AG04449 (cell line): ENCODE data around the gene METTL22.

ENCODE experiments used
- CTCF ChIA-PET: fragments of 350-600 bp; formaldehyde crosslinking; extraction: SDS; loops from one replicate; lab custom pipeline; 2021; ENCODE audit warnings: antibody characterized with exemption; lab: Yijun Ruan, JAX
- POLR2A ChIA-PET: fragments of 400-600, 350-600 bp; formaldehyde crosslinking; extraction: SDS; loops from one replicate; lab custom pipeline; 2020; ENCODE audit warnings: antibody characterized with exemption, inconsistent platforms; lab: Yijun Ruan, JAX
- DNase-seq: peaks from one replicate; pipeline ENCODE4 v3.0.0-alpha.2; 2010; ENCODE audit warnings: low read depth, low spot score
- H3K4me3 ChIP-seq: 2 replicates; pipeline ENCODE4 v1.5.1; 2011; ENCODE audit warnings: low read depth, mild to moderate bottlenecking, control low read depth, low read length
- TF ChIP-seq, protein P1 (sequence below): IDR thresholded peaks from one replicate; pipeline ENCODE4 v1.5.1; 2011; ENCODE audit warnings: mild to moderate bottlenecking, moderate library complexity, low read length, control low read depth, inconsistent platforms; ENCODE audit not compliant: insufficient read depth; ENCODE audit errors: missing control alignments

The METTL22 gene

DNA sequence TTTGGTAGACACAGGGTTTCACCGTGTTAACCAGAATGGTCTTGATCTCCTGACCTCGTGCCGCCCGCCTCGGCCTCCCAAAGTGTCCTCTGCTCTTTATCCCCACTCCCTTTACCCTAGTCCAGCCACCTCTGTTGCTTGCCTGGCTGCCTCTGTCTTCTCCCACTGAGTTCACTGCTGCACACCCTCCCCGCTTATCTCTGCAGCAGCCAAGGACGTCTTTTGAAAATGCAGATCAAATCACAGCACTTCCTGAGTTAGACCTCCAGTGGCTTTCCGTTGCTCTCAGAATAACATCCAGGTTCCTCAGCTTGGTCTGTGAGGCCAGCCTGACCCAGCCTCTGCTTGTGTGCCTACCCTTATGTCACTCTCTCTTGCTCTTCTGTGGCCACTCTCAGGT lies 5.4 kb downstream of the METTL22 start:
- no peak overlapping the region for H3K4me3 ChIP-seq
- CTCF ChIA-PET: interaction anchor here (1.2 to 1.5 kb wide), 2 partner anchors 8 to 60 kb away, joined by 3 to 5 read pairs; no protein-coding TSS in a partner anchor
- POLR2A ChIA-PET: no interaction called here
- TF ChIP-seq, protein P1, sequence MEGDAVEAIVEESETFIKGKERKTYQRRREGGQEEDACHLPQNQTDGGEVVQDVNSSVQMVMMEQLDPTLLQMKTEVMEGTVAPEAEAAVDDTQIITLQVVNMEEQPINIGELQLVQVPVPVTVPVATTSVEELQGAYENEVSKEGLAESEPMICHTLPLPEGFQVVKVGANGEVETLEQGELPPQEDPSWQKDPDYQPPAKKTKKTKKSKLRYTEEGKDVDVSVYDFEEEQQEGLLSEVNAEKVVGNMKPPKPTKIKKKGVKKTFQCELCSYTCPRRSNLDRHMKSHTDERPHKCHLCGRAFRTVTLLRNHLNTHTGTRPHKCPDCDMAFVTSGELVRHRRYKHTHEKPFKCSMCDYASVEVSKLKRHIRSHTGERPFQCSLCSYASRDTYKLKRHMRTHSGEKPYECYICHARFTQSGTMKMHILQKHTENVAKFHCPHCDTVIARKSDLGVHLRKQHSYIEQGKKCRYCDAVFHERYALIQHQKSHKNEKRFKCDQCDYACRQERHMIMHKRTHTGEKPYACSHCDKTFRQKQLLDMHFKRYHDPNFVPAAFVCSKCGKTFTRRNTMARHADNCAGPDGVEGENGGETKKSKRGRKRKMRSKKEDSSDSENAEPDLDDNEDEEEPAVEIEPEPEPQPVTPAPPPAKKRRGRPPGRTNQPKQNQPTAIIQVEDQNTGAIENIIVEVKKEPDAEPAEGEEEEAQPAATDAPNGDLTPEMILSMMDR: no peak
- DNase-seq: no peak

DNA sequence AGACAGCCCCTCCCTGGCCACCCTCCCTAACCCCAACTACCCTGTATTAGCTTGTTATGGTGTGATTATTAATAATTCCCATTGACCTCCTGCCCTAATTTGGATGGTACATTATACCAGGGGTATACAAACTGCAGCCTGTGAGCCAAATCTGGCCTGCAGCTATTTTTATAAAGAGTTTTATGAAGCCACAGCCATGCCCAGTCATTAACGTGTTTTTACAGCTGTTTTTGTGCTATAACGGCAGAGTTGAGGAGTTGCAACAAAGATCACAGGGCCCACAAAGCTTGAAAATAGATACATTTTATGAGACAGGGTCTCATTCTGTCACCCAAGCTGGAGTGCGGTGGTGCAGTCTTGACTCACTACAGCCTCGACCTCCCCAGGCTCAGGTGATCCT lies 6.0 kb downstream of the METTL22 start:
- H3K4me3 ChIP-seq: no peak overlapping the region
- DNase-seq: no peak
- ChIA-PET POLR2A (no interaction called here), CTCF (interaction anchor here (1.2 to 1.5 kb wide), 3 partner anchors 8 to 164 kb away, joined by 3 to 5 read pairs (median 3); no protein-coding TSS in a partner anchor)
- TF ChIP-seq, protein P1: no peak

DNA sequence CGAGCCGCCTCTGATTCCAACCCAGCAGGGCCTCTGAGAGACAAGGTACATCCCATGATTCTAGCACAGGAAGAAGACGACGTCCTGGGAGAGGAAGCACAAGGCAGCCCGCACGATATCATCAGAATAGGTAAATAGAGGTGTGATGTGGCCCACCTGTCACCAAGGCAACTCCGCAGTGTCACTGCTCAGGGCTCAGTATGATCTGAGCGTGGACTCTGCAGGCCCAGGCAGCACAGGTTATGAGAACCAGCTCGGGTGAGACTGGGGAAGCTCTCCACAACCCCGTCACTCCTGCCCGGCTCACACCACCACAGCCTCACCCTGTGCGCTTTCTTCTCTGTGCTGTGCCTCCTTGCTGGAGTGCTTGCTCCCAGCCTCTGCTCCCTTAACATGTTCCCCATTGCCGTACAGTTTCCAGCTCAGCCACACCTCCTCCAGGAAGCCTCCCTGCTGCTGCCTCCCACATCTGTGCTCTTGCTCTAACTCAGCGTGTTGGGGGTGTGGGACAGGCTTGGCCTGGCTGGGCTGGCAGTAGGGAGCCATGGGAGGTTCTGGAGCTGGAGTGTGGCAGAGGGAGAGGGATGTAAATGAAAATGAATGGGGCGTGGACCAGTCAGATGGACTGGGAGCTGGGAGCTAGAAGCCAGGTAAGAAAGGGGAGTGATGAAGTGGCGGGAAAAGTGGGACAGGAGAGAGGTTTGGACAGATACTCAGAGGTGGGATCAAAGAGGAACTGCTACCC lies 7.7 kb downstream of the METTL22 start:
- ChIA-PET CTCF (interaction anchor here (0.8 kb wide), 1 partner anchor 61 kb away, joined by 3 read pairs; no protein-coding TSS in a partner anchor), POLR2A (interaction anchor here (0.7 kb wide), 1 partner anchor 138 kb away, joined by 3 read pairs; no protein-coding TSS in a partner anchor)
- DNase-seq: no peak
- TF ChIP-seq, protein P1: no peak
- no peak overlapping the region for H3K4me3 ChIP-seq

DNA sequence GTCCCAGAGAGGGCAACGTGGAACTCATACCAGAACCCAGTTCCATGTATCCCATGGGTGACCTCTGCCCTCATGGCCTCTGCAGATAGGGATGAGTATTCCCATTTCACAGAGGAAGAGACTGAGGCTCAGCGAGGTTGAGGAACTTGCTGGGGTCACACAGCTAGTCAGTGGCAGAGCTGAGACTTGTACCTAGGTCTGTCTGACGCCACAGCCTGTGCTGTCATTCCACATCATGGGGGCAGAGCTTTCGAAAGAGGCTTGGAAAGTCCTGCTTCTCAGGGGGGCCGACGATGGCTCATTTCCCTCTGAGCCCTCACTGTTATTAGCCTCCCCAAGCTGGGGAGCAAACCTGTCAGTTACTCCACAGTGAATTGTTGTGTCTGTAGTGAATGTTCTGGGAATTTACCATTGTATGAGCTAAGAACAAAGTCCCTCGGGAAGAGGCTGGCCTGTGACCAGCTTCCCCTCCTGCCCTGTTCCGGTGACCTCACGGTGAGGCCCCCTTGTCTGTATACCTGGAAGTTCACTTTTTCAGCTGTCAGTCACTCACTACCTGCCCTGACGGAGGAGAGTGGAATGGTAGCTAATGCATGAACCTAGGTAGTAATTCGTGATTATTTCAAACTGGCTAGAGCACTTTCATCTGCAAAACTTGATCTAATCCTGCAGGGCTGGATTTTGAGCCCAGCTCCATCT lies 8.9 kb downstream of the METTL22 start:
- TF ChIP-seq, protein P1: no peak
- ChIA-PET CTCF (interaction anchor here (0.9 to 1.2 kb wide), 3 partner anchors 21 to 63 kb away, joined by 3 to 4 read pairs (median 4); no protein-coding TSS in a partner anchor), POLR2A (no interaction called here)
- H3K4me3 ChIP-seq: no peak overlapping the region
- no peak for DNase-seq

DNA sequence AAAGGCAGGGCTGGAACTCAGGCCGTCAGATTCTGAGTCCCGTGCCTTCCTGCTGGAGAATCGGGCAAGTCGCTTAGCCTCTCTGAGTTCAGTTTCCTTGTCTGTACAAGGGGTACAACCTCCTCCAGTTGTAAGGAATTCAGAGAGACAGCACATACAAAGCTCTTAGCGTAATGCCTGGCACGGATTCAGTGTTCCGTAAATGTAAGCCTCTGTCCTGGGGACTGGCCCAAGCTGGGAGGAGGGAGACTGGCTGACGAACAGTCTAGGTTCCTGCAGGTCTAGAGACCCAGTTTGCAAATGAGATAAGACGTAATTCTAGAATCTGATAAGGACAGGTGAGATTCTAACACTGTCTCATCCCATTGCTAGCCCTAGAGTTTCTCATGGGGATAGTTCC lies 9.9 kb downstream of the METTL22 start:
- ChIA-PET CTCF (interaction anchor here (1.2 kb wide), 1 partner anchor 64 kb away, joined by 4 read pairs; no protein-coding TSS in a partner anchor), POLR2A (no interaction called here)
- H3K4me3 ChIP-seq: no peak overlapping the region
- DNase-seq: no peak
- TF ChIP-seq, protein P1: no peak
